HepG2 (cell line): ENCODE results near the gene WDR19. TPM values are rescaled to one million over a fixed set of nuclear protein-coding genes. Genes with fewer than 3 reads are reported as not detected.

Source experiments
- DPF2 ChIP-seq: sonication (generic); formaldehyde crosslinking; IDR thresholded peaks from 2 replicates; pipeline ENCODE4 v1.4.0; 2020; ENCODE audit warnings: mild to moderate bottlenecking, low read depth, missing genetic modification reagents, borderline replicate concordance
- GTF3A ChIP-seq: sonication (generic); formaldehyde crosslinking; conservative IDR thresholded peaks from 2 replicates; pipeline ENCODE4 v1.4.0; 2020; ENCODE audit warnings: mild to moderate bottlenecking, missing genetic modification reagents
- HDAC1 ChIP-seq: sonication (generic); formaldehyde crosslinking; IDR thresholded peaks from 2 replicates; pipeline ENCODE4 v1.5.1; 2020; ENCODE audit warnings: mild to moderate bottlenecking, missing genetic modification reagents
- HNRNPH1 ChIP-seq: fragments of 200-400 bp; formaldehyde crosslinking; optimal IDR thresholded peaks from 2 replicates; pipeline ENCODE3; 2017; ENCODE audit warnings: mild to moderate bottlenecking, low read depth, low read length
- JUND ChIP-seq: sonication (generic); formaldehyde crosslinking; IDR thresholded peaks from 2 replicates; pipeline ENCODE4 v1.8.0; 2022; ENCODE audit warnings: mild to moderate bottlenecking, missing genetic modification reagents
- MAX ChIP-seq: IDR thresholded peaks from 2 replicates; pipeline ENCODE4 v1.6.1; 2012; ENCODE audit warnings: inconsistent platforms
- MED13 ChIP-seq: sonication (generic); formaldehyde crosslinking; IDR thresholded peaks from 2 replicates; pipeline ENCODE4 v1.5.0; 2020; ENCODE audit warnings: missing genetic modification reagents
- NFKBIZ ChIP-seq: IDR thresholded peaks from 2 replicates; pipeline ENCODE4 v1.6.1; 2018; ENCODE audit warnings: missing genetic modification reagents, missing compliant biosample characterization
- NFYC ChIP-seq: IDR thresholded peaks from 2 replicates; pipeline ENCODE4 v1.6.1; 2016; ENCODE audit warnings: missing genetic modification reagents, missing compliant biosample characterization
- REXO4 ChIP-seq: sonication (generic); formaldehyde crosslinking; IDR thresholded peaks from 2 replicates; pipeline ENCODE4 v1.8.0; 2022; ENCODE audit warnings: missing genetic modification reagents, mild to moderate bottlenecking, borderline replicate concordance
- RFX3 ChIP-seq: IDR thresholded peaks from 2 replicates; pipeline ENCODE4 v1.6.1; 2016; ENCODE audit warnings: missing biosample characterization, missing genetic modification reagents
- SMAD9 ChIP-seq: sonication (generic); formaldehyde crosslinking; IDR thresholded peaks from 2 replicates; pipeline ENCODE4 v1.5.1; 2020; ENCODE audit warnings: mild to moderate bottlenecking, missing genetic modification reagents
- SMYD3 ChIP-seq: sonication (generic); formaldehyde crosslinking; IDR thresholded peaks from 2 replicates; pipeline ENCODE4 v1.8.1; 2023; ENCODE audit warnings: mild to moderate bottlenecking, missing genetic modification reagents
- TAF1 ChIP-seq: sonication (generic); formaldehyde crosslinking; IDR thresholded peaks from 2 replicates; pipeline ENCODE4 v1.4.0; 2020; ENCODE audit warnings: missing genetic modification reagents
- U2AF1 ChIP-seq: fragments of 200-400 bp; formaldehyde crosslinking; optimal IDR thresholded peaks from 2 replicates; pipeline ENCODE3; 2017; ENCODE audit warnings: mild to moderate bottlenecking, low read depth, low read length
- ZBTB34 ChIP-seq: sonication (generic); formaldehyde crosslinking; IDR thresholded peaks from 2 replicates; pipeline ENCODE4 v1.8.0; 2022; ENCODE audit warnings: mild to moderate bottlenecking, missing genetic modification reagents
- ZNF317 ChIP-seq: sonication (generic); formaldehyde crosslinking; IDR thresholded peaks from 2 replicates; pipeline ENCODE4 v1.5.0; 2020; ENCODE audit warnings: mild to moderate bottlenecking, missing genetic modification reagents
- ZNF343 ChIP-seq: sonication (generic); formaldehyde crosslinking; IDR thresholded peaks from 2 replicates; pipeline ENCODE4 v1.4.0; 2020; ENCODE audit warnings: mild to moderate bottlenecking, missing genetic modification reagents
- ZNF382 ChIP-seq: sonication (generic); formaldehyde crosslinking; IDR thresholded peaks from 2 replicates; pipeline ENCODE4 v1.5.0; 2020; ENCODE audit warnings: missing genetic modification reagents, mild to moderate bottlenecking, borderline replicate concordance
- ZNF605 ChIP-seq: sonication (generic); formaldehyde crosslinking; IDR thresholded peaks from 2 replicates; pipeline ENCODE4 v1.8.0; 2022; ENCODE audit warnings: mild to moderate bottlenecking, missing genetic modification reagents
- ZNF720 ChIP-seq: sonication (generic); formaldehyde crosslinking; IDR thresholded peaks from 2 replicates; pipeline ENCODE4 v1.4.0; 2020; ENCODE audit warnings: missing genetic modification reagents
- polyA plus RNA-seq, 8 experiments: library from polyadenylated mRNA; depleted of rRNA in 3 of 8; stranded (reverse) in 7 of 8; unstranded in 1 of 8; fragments of >200 nt; fragmentation: Illumina TruSeq in 4 of 8; extraction: Trizol in 4 of 8; gene quantifications; 2 replicates each; pipeline versions ENCODE4 v1.2.1 to v1.2.3, GENCODE V29; 2011 to 2016; ENCODE audit warnings: low read depth in 4 of 8, missing spikeins in 1 of 8, mixed read lengths in 1 of 8; ENCODE audit not compliant: insufficient read depth in 1 of 8
- total RNA-seq, 5 experiments: library from RNA; depleted of rRNA; stranded (reverse); fragments of >200 nt; fragmentation: Illumina TruSeq; extraction: Trizol; gene quantifications; 2 replicates each; pipeline ENCODE4 v1.2.3, GENCODE V29; 2016; ENCODE audit warnings: low read depth in 1 of 5
- TF ChIP-seq, protein P1 (sequence below): sonication (generic); formaldehyde crosslinking; conservative IDR thresholded peaks from 2 replicates; pipeline ENCODE4 v1.4.0; 2020; ENCODE audit warnings: missing genetic modification reagents
- TF ChIP-seq, protein P2 (sequence below): sonication (generic); formaldehyde crosslinking; IDR thresholded peaks from 2 replicates; pipeline ENCODE4 v1.4.0; 2020; ENCODE audit warnings: missing genetic modification reagents
- TF ChIP-seq, protein P3 (sequence below): sonication (generic); formaldehyde crosslinking; IDR thresholded peaks from 2 replicates; pipeline ENCODE4 v1.4.0; 2020; ENCODE audit warnings: missing genetic modification reagents, borderline replicate concordance

The WDR19 gene
- total and polyA plus RNA-seq, 2 of the 13 experiments (the other 11 are each of a cell fraction or from before 2014, with no cell fraction given), result 22.9 to 34.1 TPM

- TF ChIP-seq, protein P1, sequence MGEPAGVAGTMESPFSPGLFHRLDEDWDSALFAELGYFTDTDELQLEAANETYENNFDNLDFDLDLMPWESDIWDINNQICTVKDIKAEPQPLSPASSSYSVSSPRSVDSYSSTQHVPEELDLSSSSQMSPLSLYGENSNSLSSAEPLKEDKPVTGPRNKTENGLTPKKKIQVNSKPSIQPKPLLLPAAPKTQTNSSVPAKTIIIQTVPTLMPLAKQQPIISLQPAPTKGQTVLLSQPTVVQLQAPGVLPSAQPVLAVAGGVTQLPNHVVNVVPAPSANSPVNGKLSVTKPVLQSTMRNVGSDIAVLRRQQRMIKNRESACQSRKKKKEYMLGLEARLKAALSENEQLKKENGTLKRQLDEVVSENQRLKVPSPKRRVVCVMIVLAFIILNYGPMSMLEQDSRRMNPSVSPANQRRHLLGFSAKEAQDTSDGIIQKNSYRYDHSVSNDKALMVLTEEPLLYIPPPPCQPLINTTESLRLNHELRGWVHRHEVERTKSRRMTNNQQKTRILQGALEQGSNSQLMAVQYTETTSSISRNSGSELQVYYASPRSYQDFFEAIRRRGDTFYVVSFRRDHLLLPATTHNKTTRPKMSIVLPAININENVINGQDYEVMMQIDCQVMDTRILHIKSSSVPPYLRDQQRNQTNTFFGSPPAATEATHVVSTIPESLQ, result no peak
- no peak for TF ChIP-seq MED13
- TF ChIP-seq GTF3A, result no peak
- TF ChIP-seq ZNF382 (CRISPR knock-in tag), result no peak
- TF ChIP-seq U2AF1, result no peak
- TF ChIP-seq ZNF720 (CRISPR knock-in tag), result no peak
- TF ChIP-seq SMAD9 (CRISPR knock-in tag), result no peak
- TF ChIP-seq RFX3 (CRISPR knock-in tag), result peak; percentile 85
- TF ChIP-seq, protein P2, sequence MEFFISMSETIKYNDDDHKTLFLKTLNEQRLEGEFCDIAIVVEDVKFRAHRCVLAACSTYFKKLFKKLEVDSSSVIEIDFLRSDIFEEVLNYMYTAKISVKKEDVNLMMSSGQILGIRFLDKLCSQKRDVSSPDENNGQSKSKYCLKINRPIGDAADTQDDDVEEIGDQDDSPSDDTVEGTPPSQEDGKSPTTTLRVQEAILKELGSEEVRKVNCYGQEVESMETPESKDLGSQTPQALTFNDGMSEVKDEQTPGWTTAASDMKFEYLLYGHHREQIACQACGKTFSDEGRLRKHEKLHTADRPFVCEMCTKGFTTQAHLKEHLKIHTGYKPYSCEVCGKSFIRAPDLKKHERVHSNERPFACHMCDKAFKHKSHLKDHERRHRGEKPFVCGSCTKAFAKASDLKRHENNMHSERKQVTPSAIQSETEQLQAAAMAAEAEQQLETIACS (CRISPR knock-in tag), result no peak
- peak; percentile 79; the same call in 1 of the 2 replicates for TF ChIP-seq TAF1
- TF ChIP-seq ZNF317 (CRISPR knock-in tag), result peak; percentile 70; the same call in 1 of the 2 replicates
- peak; percentile 58; the same call in 1 of the 2 replicates for TF ChIP-seq MAX
- peak; percentile 85 for TF ChIP-seq NFYC
- no peak for TF ChIP-seq REXO4 (CRISPR knock-in tag)
- TF ChIP-seq, protein P3, sequence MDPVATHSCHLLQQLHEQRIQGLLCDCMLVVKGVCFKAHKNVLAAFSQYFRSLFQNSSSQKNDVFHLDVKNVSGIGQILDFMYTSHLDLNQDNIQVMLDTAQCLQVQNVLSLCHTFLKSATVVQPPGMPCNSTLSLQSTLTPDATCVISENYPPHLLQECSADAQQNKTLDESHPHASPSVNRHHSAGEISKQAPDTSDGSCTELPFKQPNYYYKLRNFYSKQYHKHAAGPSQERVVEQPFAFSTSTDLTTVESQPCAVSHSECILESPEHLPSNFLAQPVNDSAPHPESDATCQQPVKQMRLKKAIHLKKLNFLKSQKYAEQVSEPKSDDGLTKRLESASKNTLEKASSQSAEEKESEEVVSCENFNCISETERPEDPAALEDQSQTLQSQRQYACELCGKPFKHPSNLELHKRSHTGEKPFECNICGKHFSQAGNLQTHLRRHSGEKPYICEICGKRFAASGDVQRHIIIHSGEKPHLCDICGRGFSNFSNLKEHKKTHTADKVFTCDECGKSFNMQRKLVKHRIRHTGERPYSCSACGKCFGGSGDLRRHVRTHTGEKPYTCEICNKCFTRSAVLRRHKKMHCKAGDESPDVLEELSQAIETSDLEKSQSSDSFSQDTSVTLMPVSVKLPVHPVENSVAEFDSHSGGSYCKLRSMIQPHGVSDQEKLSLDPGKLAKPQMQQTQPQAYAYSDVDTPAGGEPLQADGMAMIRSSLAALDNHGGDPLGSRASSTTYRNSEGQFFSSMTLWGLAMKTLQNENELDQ (CRISPR knock-in tag), result no peak
- no peak for TF ChIP-seq DPF2 (CRISPR knock-in tag)
- TF ChIP-seq HNRNPH1, result no peak
- peak; percentile 76 for TF ChIP-seq HDAC1
- no peak for TF ChIP-seq ZBTB34 (CRISPR knock-in tag)
- no peak; the same call in 1 of the 2 replicates for TF ChIP-seq SMYD3 (CRISPR knock-in tag)
- TF ChIP-seq ZNF343 (CRISPR knock-in tag), result no peak
- TF ChIP-seq ZNF605 (CRISPR knock-in tag), result no peak
- TF ChIP-seq JUND (CRISPR knock-in tag), result no peak
- TF ChIP-seq NFKBIZ (CRISPR knock-in tag), result 0 out of 2 replicates have a peak, but pooled peaks have one; percentile 17
These were observed at the start of gene WDR19 (continued) for GRCh38 chr4:39181905-39182638.
